Hepatocyte (in vitro differentiated cells): Measurements from ENCODE around the gene CREB1.

Experiments used
- CTCF ChIP-seq: fragments of 200-600 bp; sonication (generic); IDR thresholded peaks from 2 replicates; pipeline ENCODE4 v1.5.1; 2016; ENCODE audit warnings: antibody characterized with exemption, mild to moderate bottlenecking; ENCODE audit not compliant: poor library complexity
- EZH2 ChIP-seq: fragments of 200-600 bp; sonication (generic); IDR thresholded peaks from 2 replicates; pipeline ENCODE4 v1.6.1; 2016; ENCODE audit warnings: antibody characterized with exemption, mild to moderate bottlenecking, borderline replicate concordance
- EZH2phosphoT487 ChIP-seq: fragments of 200-600 bp; sonication (generic); IDR thresholded peaks from one replicate; pipeline ENCODE4 v1.6.1; 2018; ENCODE audit warnings: antibody characterized with exemption, mild to moderate bottlenecking, low read depth, moderate library complexity; ENCODE audit not compliant: unreplicated experiment, severe bottlenecking

GRCh38 chr2:207533461-207534008 lies 3.8 kb downstream of the CREB1 start:
- TF ChIP-seq CTCF (no peak), EZH2 (no peak), EZH2phosphoT487 (no peak)
